Spleen (tissue), 11 donors: ENCODE results near the gene CD99. TPM values are rescaled to one million over a fixed set of nuclear protein-coding genes. Genes with fewer than 3 reads are reported as not detected.
A peak's percentile ranks its signal among the peaks of the same experiment; 100 is the strongest.

Source experiments
- DNase-seq: peaks from one replicate; pipeline ENCODE4 v3.0.0-alpha.2; 2020
- H3K27ac ChIP-seq, 8 donors: fragments of 200-600 bp; sonication (generic) in 7 of 8; 1 replicate in 4 of 8; 2 replicates in 4 of 8; pipeline versions ENCODE4 v1.5.0 to v1.8.0; 2016 to 2021; ENCODE audit warnings: inconsistent platforms in 4 of 8, mild to moderate bottlenecking in 4 of 8, moderate library complexity in 1 of 8
- H3K27me3 ChIP-seq, 7 donors: fragments of 200-600 bp; sonication (generic) in 6 of 7; replicated peaks in 1 of 7; 1 replicate in 4 of 7; 2 replicates in 3 of 7; pipeline versions ENCODE4 v1.5.0 to v1.8.0; 2016 to 2021; ENCODE audit warnings: inconsistent platforms in 3 of 7, mild to moderate bottlenecking in 1 of 7
- H3K36me3 ChIP-seq, 6 donors: fragments of 200-600 bp; sonication (generic) in 5 of 6; 1 replicate in 4 of 6; 2 replicates in 2 of 6; pipeline versions ENCODE4 v1.5.0 to v1.8.0; 2016 to 2021; ENCODE audit warnings: inconsistent platforms in 2 of 6
- H3K4me1 ChIP-seq, 6 donors: fragments of 200-600 bp; sonication (generic) in 5 of 6; 1 replicate in 3 of 6; 2 replicates in 3 of 6; pipeline versions ENCODE4 v1.5.0 to v1.8.0; 2016 to 2021; ENCODE audit warnings: inconsistent platforms in 3 of 6
- H3K4me3 ChIP-seq, 8 donors: fragments of 200-600 bp; sonication (generic) in 7 of 8; 1 replicate in 4 of 8; 2 replicates in 4 of 8; pipeline versions ENCODE4 v1.5.0 to v1.8.0; 2016 to 2021; ENCODE audit warnings: inconsistent platforms in 4 of 8, mild to moderate bottlenecking in 4 of 8, moderate library complexity in 2 of 8
- H3K9me3 ChIP-seq, 8 donors: fragments of 200-600 bp; sonication (generic) in 7 of 8; 1 replicate in 4 of 8; 2 replicates in 4 of 8; pipeline versions ENCODE4 v1.5.0 to v1.8.0; 2016 to 2021; ENCODE audit warnings: inconsistent platforms in 4 of 8
- CTCF ChIP-seq, 11 experiments: fragments of 200-600 bp in 7 of 11; fragments of 450-650 bp in 4 of 11; sonication (generic) in 4 of 11; IDR thresholded peaks in 8 of 11; conservative IDR thresholded peaks in 3 of 11; 1 replicate in 7 of 11; 2 replicates in 4 of 11; pipeline versions ENCODE4 v1.4.0 to v1.8.0; 2016 to 2021; ENCODE audit warnings: antibody characterized with exemption in 11 of 11, inconsistent platforms in 4 of 11, mild to moderate bottlenecking in 1 of 11
- POLR2A ChIP-seq, 3 donors: fragments of 450-650 bp; IDR thresholded peaks; one replicate each; pipeline ENCODE4 v1.5.1; 2017; ENCODE audit warnings: antibody characterized with exemption in 3 of 3, mild to moderate bottlenecking in 1 of 3
- POLR2AphosphoS5 ChIP-seq, 3 donors: sonication (generic); formaldehyde crosslinking; IDR thresholded peaks; one replicate each; pipeline ENCODE4 v1.5.1; 2017; ENCODE audit warnings: antibody characterized with exemption in 3 of 3
- WGBS, 5 donors: extraction: QIAGEN DNeasy Blood & Tissue Kit in 3 of 5; methylation state at CpG; one replicate each; pipeline versions ENCODE4 v1.1.5 to v1.1.7; 2013 to 2018; 5-methylcytosine and 5-hydroxymethylcytosine counted together
- intact Hi-C: fragments of 100-400 bp; cut with DNase I; formaldehyde crosslinking; loops from one replicate; pipeline ENCODE4 v1.15.0; 2023; ENCODE audit warnings: low total_unique reads
- polyA plus RNA-seq, 3 donors: library from polyadenylated mRNA; stranded (reverse); fragments of 200-250 nt; gene quantifications; one replicate each; pipeline ENCODE4 v1.2.1, GENCODE V29; 2013
- total RNA-seq, 7 donors: library from RNA; depleted of rRNA in 3 of 7; stranded (reverse); fragments of >200 nt in 3 of 7; fragmentation: NEBNext Ultra II Directional in 4 of 7; extraction: Animal tissue kit (Norgen Biotek cat#: 25700) in 4 of 7; gene quantifications; one replicate each; pipeline versions ENCODE4 v1.1.0 to v1.2.1, GENCODE V29; 2016 to 2021
- donor health status: healthy with polysubstance abuse.
- donor health status: DM: no; HTN: no; CAD: no; lungs with moderate emphysema.
- donor health status: DM: no; HTN: no; CAD: no.
- donor health status: Bipolar disorder and iron deficiency.
- donor health status: healthy.
- donor health status: DM: no; HTN: no; CAD: no.
- donor health status: DM: yes; HTN: yes; CAD: no.

Gene CD99
- total and polyA plus RNA-seq, 10 donors, result 101 to 316 (median 181) TPM

GRCh38 chrX:2699959-2700358, 8.9 kb downstream of the CD99 start:
- Histone ChIP-seq H3K9me3 (no peaks in the 10 kb centered on the region), H3K27me3 (no peaks in the 10 kb centered on the region), H3K4me3 (no peak overlapping the region), H3K4me1 (peaks cover 38 to 99% (median 87%) of the 10 kb centered on the region in 6 donors), H3K27ac (no peak overlapping the region), H3K36me3 (peaks cover 0 to 28% (median 0%) of the 10 kb centered on the region in 6 donors)
- peak; percentile 32 for DNase-seq
- intact Hi-C loops, result loop anchor here (10.0 kb wide), 1 partner anchor 205 kb away; no protein-coding TSS in a partner anchor
- WGBS, 5 donors, result 92 to 98% (median 95%) methylated on average over 4 of the region's 4 CpGs
- no peak for TF ChIP-seq CTCF (IDR thresholded peaks at IDR 0.05 in 8 of 11, conservative IDR thresholded peaks at IDR 0.05 in 3 of 11)
- no peak for TF ChIP-seq POLR2AphosphoS5 (IDR thresholded peaks at IDR 0.05)
- TF ChIP-seq POLR2A (IDR thresholded peaks at IDR 0.05), result no peak

GRCh38 chrX:2700405-2701320, 9.6 kb downstream of the CD99 start:
- 95 to 99% (median 97%) methylated on average over 9 of the region's 9 CpGs for WGBS, 5 donors
- Histone ChIP-seq H3K27me3 (no peaks in the 10 kb centered on the region), H3K36me3 (peaks cover 0 to 28% (median 0%) of the 10 kb centered on the region in 6 donors), H3K4me1 (peaks cover 41 to 99% (median 87%) of the 10 kb centered on the region in 6 donors), H3K27ac (peak overlapping the region in 1 of 8 donors; percentile 46), H3K9me3 (no peaks in the 10 kb centered on the region), H3K4me3 (no peak overlapping the region)
- TF ChIP-seq POLR2AphosphoS5 (IDR thresholded peaks at IDR 0.05) (no peak), CTCF (IDR thresholded peaks at IDR 0.05 in 8 of 11, conservative IDR thresholded peaks at IDR 0.05 in 3 of 11) (no peak), POLR2A (IDR thresholded peaks at IDR 0.05) (no peak)
- intact Hi-C loops, result no loop called here
- DNase-seq, result peak; percentile 30

GRCh38 chrX:2701600-2701999, 10.5 kb downstream of the CD99 start:
- peak; percentile 61 for DNase-seq
- no peaks in the 10 kb centered on the region for H3K27me3 ChIP-seq
- peaks cover 38 to 99% (median 87%) of the 10 kb centered on the region in 6 donors for H3K4me1 ChIP-seq
- H3K36me3 ChIP-seq, result peaks cover 0 to 28% (median 0%) of the 10 kb centered on the region in 6 donors
- intact Hi-C loops, result no loop called here
- H3K9me3 ChIP-seq, result no peaks in the 10 kb centered on the region
- 31 to 51% (median 42%) methylated on average over 6 of the region's 6 CpGs for WGBS, 5 donors
- peak overlapping the region in 3 of 8 donors; percentile 13 to 46 (median 18) for H3K27ac ChIP-seq
- H3K4me3 ChIP-seq, result no peak overlapping the region
- no peak for TF ChIP-seq POLR2A (IDR thresholded peaks at IDR 0.05)
- no peak for TF ChIP-seq POLR2AphosphoS5 (IDR thresholded peaks at IDR 0.05)
- TF ChIP-seq CTCF (IDR thresholded peaks at IDR 0.05 in 8 of 11, conservative IDR thresholded peaks at IDR 0.05 in 3 of 11), result no peak

GRCh38 chrX:2703991-2704369, 12.9 kb downstream of the CD99 start:
- no peak for DNase-seq
- Histone ChIP-seq H3K9me3 (no peaks in the 10 kb centered on the region), H3K4me1 (peaks cover 38 to 99% (median 87%) of the 10 kb centered on the region in 6 donors), H3K27ac (peak overlapping the region in 4 of 8 donors; percentile 58 to 75 (median 72)), H3K27me3 (no peaks in the 10 kb centered on the region), H3K4me3 (no peak overlapping the region), H3K36me3 (peaks cover 0 to 20% (median 0%) of the 10 kb centered on the region in 6 donors)
- 59 to 69% (median 61%) methylated on average over 14 of the region's 14 CpGs for WGBS, 5 donors
- intact Hi-C loops, result no loop called here
- no peak for TF ChIP-seq POLR2AphosphoS5 (IDR thresholded peaks at IDR 0.05)
- TF ChIP-seq CTCF (IDR thresholded peaks at IDR 0.05 in 8 of 11, conservative IDR thresholded peaks at IDR 0.05 in 3 of 11), result peak in 2 of 11 experiments; percentile 16 to 28
